Measurements from ENCODE around the gene PTPRT.

GRCh38 chr20:43196243-43196642, 6.5 kb upstream of the PTPRT start:
- TF ChIP-seq JUNB (IDR thresholded peaks at IDR 0.05), result no peak
- TF ChIP-seq CTCF (IDR thresholded peaks at IDR 0.05), result no peak
- no peak for TF ChIP-seq HOXA7 (CRISPR knock-in tag; IDR thresholded peaks at IDR 0.05)
- no peak for TF ChIP-seq CHD2 (IDR thresholded peaks at IDR 0.05; ENCODE audit: low read length, partially characterized antibody)

Measured in A549 (cell line).